Embryonic facial prominence (tissue), 1 donor: ENCODE results near the gene LGALS16.
"Not testable (repeated sequence)": the region's sequence is repeated elsewhere in the genome, so short reads cannot be mapped to it uniquely, and the experiment has no call there.

Source experiments
- DNase-seq: peaks from one replicate; pipeline ENCODE4 v3.0.0-alpha.2; 2016; ENCODE audit errors: extremely low spot score

The LGALS16 gene, protein sequence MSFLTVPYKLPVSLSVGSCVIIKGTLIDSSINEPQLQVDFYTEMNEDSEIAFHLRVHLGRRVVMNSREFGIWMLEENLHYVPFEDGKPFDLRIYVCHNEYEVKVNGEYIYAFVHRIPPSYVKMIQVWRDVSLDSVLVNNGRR

DNA sequence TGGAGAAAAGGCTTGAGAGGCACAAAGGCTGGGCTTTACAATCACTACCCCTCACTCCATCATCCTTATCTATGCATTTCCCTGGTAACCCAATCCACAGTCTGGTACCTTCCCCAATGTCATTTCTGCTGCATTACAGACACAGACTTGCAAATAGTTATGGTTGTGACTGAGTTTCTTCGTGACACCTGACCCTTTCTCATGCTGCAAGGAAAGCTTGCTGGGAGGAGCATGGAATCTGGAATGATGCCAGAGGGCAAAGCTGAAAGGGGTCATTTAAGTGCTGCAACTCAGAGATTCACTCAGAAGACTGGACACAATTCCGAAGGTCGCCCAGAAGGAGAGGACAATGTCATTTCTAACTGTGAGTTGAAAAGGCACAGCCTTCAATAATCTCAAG is at the start of gene LGALS16:
Gene LGALS16, plus strand, starts transcription at position 301 of the 400 bp plus-strand sequence. Its CDS starts 49 bp downstream, at position 350.
- DNase-seq: no peak

DNA sequence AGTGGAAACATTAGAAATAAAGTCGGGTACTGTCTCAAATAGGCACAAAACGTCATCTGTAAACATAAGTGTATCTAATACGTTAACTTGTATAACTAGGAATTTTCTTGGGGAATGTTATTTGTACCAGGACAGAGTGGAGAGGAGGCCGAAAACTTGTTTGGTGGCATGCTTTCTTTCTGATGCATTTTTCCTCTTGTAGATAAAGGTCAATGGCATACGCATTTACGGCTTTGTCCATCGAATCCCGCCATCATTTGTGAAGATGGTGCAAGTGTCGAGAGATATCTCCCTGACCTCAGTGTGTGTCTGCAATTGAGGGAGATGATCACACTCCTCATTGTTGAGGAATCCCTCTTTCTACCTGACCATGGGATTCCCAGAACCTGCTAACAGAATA is 48.7 kb upstream of the LGALS16 start:
- DNase-seq: no peak

DNA sequence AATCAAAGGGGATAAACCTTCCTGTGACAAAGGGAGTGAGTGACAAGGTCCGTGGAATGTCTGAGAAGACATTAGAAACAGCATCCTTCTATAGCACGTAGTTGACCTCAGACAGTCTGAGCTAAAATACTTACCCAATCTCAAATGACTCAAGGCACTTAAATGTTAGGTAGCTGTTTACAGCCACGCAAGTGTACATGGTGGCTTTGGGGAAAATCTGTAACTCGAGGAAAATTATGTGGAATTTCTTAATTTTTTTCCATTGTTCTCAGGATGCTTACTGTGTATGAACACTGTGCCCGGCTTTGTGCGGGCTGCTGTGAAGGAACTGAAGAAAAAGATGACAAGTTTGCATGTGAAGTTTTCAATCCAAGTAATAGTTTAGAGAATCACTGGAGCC is 48.2 kb upstream of the LGALS16 start:
- DNase-seq: no peak

DNA sequence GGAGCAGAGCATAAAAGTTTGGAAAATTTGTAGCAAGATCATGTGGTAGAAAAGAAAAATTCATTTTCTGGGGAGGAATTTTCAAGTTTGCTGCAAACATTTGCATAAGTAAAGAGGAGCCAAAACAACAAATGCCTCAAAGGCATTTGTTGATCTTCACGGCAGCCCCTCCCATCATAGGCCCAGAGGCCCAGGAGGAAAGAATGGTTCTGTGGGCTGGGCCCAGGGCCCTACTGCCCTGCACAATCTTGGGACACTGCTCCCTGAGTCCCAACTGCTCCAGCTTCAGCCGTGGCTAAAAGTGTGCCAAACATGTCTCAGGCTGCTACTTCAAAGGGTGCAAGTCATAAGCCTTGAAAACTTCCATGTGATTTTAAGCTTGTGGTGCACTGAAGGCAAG is 42.1 kb upstream of the LGALS16 start:
- no peak for DNase-seq

DNA sequence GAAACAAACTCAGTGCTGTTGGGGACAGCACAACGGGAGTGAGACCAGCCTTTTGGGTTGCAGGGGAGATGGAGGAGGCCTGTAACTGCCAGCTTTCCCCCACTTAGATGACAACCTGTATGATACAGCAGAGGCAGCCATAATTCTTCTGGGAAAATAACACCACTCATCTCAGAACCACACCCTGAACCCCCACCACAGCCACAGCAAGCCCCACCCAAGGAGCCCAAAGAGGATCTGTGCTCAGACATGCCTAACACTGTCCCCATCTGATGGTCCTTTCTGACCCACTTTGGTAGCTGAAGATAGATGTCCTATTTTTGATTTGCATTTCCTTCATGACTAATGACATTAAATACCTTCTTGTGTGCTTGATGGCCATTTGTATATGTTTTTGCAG is 38.0 kb upstream of the LGALS16 start:
- no peak for DNase-seq

- DNase-seq: no peak
These were observed 31.8 kb upstream of the LGALS16 start for GRCh38 chr19:39623946-39624345.

DNA sequence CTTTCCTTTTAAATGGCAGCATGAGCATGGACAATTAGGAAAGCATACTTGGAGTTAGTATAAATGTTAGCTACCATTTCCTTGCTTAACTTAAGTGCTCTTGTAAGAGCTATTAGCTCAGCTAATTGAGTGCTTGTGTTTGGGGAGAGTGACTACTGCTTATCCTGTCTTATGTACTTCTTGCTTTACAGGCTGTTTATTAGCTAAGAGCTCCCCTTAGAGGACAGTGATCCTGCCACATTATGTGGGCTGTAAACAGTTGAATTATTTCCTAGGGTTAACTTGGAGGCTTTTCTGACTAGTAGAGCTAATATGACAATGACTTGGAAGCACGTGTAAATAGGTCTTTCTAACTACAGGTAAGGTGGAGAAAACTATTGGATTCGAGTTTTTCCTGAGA is 28.1 kb upstream of the LGALS16 start:
- DNase-seq: not testable (repeated sequence)

DNA sequence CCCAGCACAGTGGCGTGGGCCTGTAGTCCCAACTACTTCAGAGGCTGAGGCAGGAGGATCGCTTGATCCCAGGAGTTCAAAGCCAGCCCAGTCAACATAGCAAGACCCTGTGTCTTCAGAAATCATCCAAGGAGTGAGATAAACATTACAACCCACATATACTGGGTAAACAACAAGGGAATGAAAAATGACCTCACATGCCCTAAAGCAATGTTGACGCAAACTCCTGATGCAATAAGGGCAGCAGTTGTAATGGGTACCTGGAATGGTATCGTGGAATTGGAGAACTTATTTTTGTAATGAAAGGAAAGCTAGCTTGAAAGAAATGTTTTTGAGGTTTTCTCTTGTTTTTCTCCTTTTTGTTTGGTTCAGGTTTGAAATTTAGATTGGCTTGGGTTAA is 24.5 kb upstream of the LGALS16 start:
- no peak for DNase-seq

DNA sequence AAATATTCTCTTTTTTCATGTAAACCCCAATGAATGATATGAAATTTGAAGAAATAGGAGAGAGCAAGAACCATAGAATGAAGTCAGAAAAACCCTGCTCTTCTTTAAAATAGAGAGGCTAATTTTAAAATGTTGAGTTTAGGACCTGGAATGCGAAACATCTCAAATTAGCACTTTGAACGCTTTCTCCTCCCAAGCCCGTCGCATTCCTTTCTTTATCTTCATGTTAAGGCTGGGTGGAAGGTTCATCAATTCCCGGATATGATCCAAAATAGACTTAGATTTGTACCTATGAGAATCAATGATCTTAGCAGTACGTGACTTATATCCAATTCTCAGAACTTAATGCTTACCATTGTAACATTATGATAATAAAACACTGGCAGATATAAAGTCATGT is 24.1 kb upstream of the LGALS16 start:
- no peak for DNase-seq

DNA sequence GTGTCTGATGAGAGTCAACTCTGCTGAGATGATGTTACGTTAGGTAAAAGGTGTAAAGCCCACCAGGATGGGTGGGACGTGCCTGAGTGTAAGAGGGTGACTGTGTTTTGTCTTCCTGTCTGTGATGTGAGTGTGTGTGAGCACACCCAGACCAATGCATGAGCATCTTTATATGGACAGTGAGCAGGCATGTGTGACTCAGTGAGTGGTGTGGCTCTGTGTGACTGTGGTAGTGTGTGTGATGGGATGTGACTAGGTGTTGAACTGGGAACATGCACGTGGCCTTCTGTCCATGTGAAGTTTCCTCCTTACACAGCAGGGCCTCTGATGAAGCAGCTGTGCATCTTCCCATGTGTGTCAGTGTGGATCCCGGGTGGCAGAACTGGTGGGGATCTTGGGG is 17.8 kb upstream of the LGALS16 start:
- DNase-seq: no peak

DNA sequence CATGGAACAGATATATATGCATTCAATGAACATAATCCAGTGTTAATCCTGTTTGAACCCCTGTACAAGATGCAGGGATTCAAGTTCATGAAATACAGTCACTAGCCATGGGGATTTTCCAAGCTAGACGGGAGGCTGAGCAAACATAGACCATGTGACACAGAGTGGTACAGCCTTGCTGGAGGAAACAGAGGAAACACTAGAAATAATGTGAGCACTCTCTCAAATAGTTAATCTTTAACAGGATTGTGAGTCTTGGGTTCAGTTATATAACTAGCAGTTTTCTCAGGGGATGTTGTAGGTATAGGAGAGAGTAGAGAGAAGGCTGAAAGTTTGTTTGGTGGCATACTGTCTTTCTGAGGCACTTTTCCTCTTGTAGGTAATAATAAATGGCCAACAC is 13.9 kb upstream of the LGALS16 start:
- no peak for DNase-seq

DNA sequence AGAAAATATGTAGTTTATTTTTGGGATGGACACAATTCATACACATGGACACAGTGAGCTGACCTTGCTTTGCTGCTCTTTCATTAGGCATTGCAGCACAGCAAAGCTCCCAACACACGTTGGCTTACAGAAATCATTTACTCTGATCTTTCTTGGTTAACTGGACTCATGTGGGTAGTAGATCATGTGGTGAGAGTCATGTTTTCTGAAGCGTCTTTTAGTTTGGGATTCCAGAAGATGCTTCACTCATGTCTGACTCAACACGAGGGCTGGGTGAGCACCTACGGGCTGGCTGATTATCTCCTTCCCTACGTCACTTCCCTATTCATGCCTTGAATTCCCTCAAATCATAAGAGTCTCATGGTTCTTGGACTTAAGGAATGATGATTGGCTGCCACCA is 12.1 kb upstream of the LGALS16 start:
- no peak for DNase-seq

DNA sequence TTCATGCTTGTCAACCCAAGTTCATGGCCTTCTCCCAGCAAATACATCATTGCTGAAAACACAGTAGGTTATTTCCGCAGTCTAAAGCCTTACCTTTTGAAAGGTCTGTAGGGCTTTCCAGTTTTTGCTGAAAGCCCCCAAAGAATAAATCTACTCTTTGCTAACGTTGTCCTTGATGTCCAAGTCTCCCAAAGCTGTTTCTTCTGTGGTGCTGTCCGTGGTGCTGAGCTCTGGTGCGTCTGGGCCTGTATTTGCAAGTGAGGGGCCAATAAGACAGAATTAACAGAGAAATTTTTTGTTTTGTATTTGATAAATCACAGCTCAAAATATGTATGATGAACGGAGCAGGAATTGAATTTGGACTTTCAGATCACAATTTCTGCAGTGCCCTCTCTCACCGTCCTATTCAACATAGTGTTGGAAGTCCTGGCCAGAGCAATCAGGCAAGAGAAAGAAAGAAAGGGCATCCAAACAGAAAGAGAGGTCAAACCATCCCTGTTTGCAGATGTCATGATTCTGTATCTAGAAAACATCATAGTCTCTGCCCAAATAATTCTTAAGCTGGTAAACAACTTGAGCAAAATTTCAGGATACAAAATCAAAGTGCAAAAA is 9.8 kb upstream of the LGALS16 start:
- DNase-seq: no peak

DNA sequence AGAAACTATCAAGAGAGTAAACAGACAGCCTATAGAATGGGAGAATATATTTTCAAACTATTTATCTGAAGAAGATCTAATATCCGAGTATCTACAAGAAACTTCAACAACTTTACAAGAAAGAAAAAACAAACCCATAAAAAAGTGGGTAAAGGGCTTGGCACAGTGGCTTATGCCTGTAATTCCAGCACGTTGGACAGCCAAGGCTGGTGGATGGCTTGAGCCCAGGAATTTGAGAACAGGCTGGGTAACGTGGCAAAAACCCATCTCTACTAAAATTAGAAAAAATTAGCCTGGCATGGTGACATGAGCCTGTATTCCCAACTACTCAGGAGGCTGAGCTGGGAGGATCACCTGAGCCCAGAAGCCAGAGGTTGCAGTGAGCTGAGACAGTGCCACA is 7.8 kb upstream of the LGALS16 start:
- no peak for DNase-seq

DNA sequence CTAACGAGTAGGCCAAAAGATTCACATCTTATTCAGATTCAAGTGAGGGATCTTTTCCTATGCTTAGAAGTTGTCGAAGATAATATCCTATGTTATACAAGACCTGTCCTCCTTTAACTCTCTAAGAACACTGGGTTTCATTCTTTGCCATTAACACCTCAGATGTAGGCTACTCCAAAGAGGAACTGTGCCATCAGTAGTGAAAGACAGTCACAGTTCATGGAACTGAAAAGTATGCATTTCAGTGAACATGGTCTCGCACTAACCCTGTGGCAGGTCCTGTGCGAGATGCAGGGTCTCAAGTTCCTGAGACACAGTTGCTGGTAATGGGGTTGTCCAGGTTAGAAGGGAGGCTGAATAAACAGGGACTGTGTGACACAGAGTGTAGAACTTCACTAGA is 4.1 kb downstream of the LGALS16 start:
- DNase-seq: no peak

DNA sequence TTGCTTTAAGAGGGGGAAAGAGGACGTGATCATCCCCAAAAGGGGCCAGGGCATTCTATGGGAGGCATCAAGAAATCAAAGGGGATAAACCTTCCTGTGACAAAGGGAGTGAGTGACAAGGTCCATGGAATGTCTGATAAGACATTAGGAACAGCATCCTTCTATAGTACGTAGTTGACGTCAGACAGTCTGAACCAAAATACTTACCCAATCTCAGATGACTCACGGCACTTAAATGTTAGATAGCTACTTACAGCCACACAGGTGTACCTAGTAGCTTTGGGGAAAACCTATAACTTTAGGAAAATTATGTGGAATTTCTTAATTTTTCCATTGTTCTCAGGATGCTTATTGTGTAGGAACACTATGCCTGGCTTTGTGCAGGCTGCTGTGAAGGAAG is 4.9 kb downstream of the LGALS16 start:
- DNase-seq: no peak

DNA sequence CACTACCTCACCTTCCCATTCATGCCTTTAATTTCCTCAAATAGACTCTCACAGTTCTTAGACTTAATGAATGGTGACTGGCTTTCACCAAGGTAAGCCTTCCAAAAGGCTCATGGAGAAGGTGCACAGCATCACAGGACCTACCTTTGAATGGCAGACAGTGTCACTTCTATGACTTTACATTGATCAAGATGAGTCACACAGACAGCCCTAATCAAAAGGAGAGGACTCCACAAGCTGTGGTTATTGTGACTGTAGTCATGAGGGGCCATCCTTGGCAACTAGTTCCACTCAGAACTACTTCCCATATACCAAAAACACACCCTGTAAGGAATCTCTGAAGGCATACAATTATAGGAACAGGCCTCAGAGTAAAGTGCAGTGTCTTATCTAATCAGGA is 5.9 kb downstream of the LGALS16 start:
- no peak for DNase-seq

GRCh38 chr19:39669860-39670259 is 14.1 kb downstream of the LGALS16 start:
- DNase-seq: not testable (repeated sequence)

DNA sequence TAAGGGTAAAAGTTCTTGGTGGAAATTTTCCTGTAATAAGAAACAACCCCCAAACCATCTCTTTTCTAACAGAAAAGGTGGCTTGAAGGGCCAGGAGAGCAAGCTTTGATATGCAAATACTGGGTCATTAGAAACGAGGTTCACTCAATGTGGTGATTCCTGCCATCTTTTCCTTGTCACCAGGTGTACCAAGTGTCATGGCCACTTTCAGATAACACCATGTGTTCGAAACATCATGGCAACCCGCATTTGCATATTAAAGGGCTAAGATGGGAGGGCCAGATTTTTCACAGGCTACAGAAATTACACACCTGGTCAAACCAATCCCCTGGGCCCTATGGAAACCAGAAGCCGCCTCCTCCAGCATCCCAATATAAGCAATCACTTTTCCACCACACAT is 15.3 kb downstream of the LGALS16 start:
- DNase-seq: no peak

DNA sequence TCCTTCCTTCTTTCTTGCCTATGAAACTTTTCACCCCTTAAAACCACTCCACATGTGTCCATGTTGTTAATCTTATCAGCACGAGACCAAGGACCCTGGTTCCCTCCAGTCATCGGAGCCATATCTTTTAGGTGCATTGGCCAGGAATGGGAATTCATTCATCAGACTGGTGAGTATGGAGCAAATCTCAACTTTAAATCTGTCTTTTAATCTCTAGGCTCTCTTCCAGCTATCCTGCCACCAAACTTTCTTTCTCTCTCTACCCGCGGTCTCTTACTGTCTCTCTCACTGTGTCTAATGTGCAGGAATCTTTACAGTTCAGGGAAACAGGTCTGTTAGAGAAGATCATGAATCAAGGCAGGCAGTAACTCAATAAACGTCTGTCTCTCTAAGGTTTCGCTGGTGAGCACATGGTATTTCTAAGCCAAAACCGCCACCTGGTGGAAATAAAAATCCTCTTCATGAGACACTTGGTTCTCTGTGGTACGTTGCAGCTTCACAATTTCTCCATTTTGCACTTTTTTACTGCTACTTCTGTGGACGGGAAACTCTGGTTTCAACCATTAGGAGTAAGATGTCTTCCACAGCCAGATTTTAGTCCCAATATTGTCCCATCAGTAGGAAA is 16.1 kb downstream of the LGALS16 start:
- no peak for DNase-seq

GRCh38 chr19:39672473-39672872 is 16.8 kb downstream of the LGALS16 start:
- no peak for DNase-seq

DNA sequence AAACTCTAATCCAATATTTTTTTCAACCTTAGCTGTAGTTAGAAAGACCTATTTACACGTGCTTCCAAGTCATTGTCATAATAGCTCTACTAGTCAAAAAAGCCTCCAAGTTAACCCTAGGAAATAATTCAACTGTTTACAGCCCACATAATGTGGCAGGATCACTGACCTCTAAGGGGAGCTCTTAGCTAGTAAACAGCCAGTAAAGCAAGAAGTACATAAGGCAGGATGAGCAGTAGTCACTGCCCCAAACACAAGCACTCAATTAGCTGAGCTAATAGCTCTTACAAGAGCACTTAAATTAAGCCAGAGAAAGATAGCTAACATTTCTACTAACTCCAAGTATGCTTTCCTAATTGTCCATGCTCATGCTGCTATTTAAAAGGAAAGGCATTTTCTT is 18.1 kb downstream of the LGALS16 start:
- not testable (repeated sequence) for DNase-seq

GRCh38 chr19:39676004-39676403 is 20.3 kb downstream of the LGALS16 start:
- no peak for DNase-seq
